ENCODE results near the gene LRRN1. TPM values are rescaled to one million over a fixed set of nuclear protein-coding genes. Genes with fewer than 3 reads are reported as not detected.
"Not testable (repeated sequence)": the region's sequence is repeated elsewhere in the genome, so short reads cannot be mapped to it uniquely, and the experiment has no call there.

The LRRN1 gene
- total and polyA plus RNA-seq, 9 donors, result 26.6 to 133 (median 78.5) TPM

DNA sequence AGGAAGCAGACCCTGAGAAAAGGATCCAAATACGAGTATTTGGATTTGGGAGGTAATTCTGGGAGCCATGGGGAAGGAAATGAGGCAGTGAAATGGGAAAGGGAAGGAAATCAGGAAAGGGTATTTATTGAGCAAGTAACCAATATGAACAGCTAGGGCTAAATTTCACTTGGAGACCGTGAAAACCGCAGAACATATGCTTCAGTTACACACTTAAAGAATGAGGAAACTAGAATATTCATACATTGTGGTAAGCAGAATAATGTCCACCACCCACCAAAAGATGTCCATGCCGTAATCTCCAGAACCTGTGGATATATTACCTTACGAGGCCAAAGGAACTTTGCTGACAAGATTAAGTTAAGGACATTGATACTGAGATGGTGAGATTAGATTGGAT, 63.3 kb downstream of the LRRN1 start:
- no peaks in the 10 kb centered on the region for H3K4me1 ChIP-seq (ENCODE audit: control insufficient read depth, insufficient read depth, low read length)
- WGBS (ENCODE audit: insufficient coverage), result 83% methylated on average over 1 of the region's 5 CpGs
- H3K4me3 ChIP-seq (ENCODE audit: low read length), result no peak overlapping the region
- H3K36me3 ChIP-seq (ENCODE audit: control insufficient read depth, insufficient read depth, low read length), result no peaks in the 10 kb centered on the region
- H3K27ac ChIP-seq (ENCODE audit: low read length), result no peak overlapping the region
- no peaks in the 10 kb centered on the region for H3K27me3 ChIP-seq (ENCODE audit: control insufficient read depth, insufficient read depth, low read length)
- no peak for DNase-seq
- no peaks in the 10 kb centered on the region for H3K9me3 ChIP-seq (replicated peaks; ENCODE audit: control insufficient read depth, low read depth, low read length)

DNA sequence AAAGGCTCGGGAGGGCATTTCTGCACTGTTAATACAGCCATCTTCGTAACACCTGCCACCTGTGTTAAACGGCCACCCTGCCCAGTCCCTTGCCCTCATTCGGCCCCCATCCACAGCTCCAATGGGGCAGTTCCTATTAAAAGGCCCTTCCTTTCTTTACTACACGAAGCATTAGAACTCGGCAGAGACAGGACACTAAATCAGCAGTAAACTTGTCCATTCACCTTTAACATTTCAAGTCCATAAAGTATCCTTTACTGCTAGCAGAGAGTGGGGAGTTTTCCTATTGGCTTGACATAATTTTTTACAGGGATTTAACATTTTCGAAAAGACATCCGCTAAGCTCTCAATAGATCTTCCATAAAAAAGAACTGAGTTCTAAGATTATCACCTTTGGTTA, 76.3 kb downstream of the LRRN1 start:
- H3K4me1 ChIP-seq (ENCODE audit: control insufficient read depth, insufficient read depth, low read length), result no peaks in the 10 kb centered on the region
- H3K27me3 ChIP-seq (ENCODE audit: control insufficient read depth, insufficient read depth, low read length), result no peaks in the 10 kb centered on the region
- H3K27ac ChIP-seq (ENCODE audit: low read length), result no peak overlapping the region
- no peaks in the 10 kb centered on the region for H3K9me3 ChIP-seq (replicated peaks; ENCODE audit: control insufficient read depth, low read depth, low read length)
- no peak overlapping the region for H3K4me3 ChIP-seq (ENCODE audit: low read length)
- WGBS (ENCODE audit: insufficient coverage), result 81% methylated on average over 3 of the region's 8 CpGs
- DNase-seq, result no peak
- H3K36me3 ChIP-seq (ENCODE audit: control insufficient read depth, insufficient read depth, low read length), result no peaks in the 10 kb centered on the region

GRCh38 chr3:3881050-3881449, 81.8 kb downstream of the LRRN1 start:
- 66% methylated on average over 2 of the region's 7 CpGs for WGBS (ENCODE audit: insufficient coverage)
- Histone ChIP-seq H3K27ac (ENCODE audit: low read length) (no peak overlapping the region), H3K9me3 (replicated peaks; ENCODE audit: control insufficient read depth, low read depth, low read length) (no peaks in the 10 kb centered on the region), H3K36me3 (ENCODE audit: control insufficient read depth, insufficient read depth, low read length) (no peaks in the 10 kb centered on the region), H3K4me1 (ENCODE audit: control insufficient read depth, insufficient read depth, low read length) (no peaks in the 10 kb centered on the region), H3K4me3 (ENCODE audit: low read length) (no peak overlapping the region), H3K27me3 (ENCODE audit: control insufficient read depth, insufficient read depth, low read length) (no peaks in the 10 kb centered on the region)
- DNase-seq, result no peak

DNA sequence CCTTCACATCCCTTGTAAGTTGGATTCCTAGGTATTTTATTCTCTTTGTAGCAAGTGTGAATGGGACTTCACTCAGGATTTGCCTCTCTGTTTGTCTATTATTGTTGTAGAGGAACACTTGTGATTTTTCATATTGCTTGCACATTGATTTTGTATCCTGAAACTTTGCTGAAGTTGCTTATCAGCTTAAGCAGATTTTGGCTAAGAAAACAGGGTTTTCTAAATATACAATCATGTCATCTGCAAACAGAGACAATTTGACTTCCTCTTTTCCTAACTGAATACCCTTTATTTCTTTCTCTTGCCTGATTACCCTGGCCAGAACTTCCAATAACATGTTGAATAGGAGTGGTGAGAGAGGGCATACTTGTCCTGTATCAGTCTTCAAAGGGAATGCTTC, 88.1 kb downstream of the LRRN1 start:
- not testable (repeated sequence) for DNase-seq; H3K4me1 ChIP-seq (ENCODE audit: control insufficient read depth, insufficient read depth, low read length); H3K27me3 ChIP-seq (ENCODE audit: control insufficient read depth, insufficient read depth, low read length); H3K4me3 ChIP-seq (ENCODE audit: low read length); H3K9me3 ChIP-seq (replicated peaks; ENCODE audit: control insufficient read depth, low read depth, low read length); H3K36me3 ChIP-seq (ENCODE audit: control insufficient read depth, insufficient read depth, low read length); H3K27ac ChIP-seq (ENCODE audit: low read length)

- WGBS (ENCODE audit: insufficient coverage), result 28% methylated on average over 2 of the region's 4 CpGs
- no peak overlapping the region for H3K4me3 ChIP-seq (ENCODE audit: low read length)
- peaks cover 4% of the 10 kb centered on the region for H3K9me3 ChIP-seq (replicated peaks; ENCODE audit: control insufficient read depth, low read depth, low read length)
- H3K36me3 ChIP-seq (ENCODE audit: control insufficient read depth, insufficient read depth, low read length), result no peaks in the 10 kb centered on the region
- no peak for DNase-seq
- H3K27ac ChIP-seq (ENCODE audit: low read length), result no peak overlapping the region
- no peaks in the 10 kb centered on the region for H3K27me3 ChIP-seq (ENCODE audit: control insufficient read depth, insufficient read depth, low read length)
- no peaks in the 10 kb centered on the region for H3K4me1 ChIP-seq (ENCODE audit: control insufficient read depth, insufficient read depth, low read length)
These were observed 94.4 kb downstream of the LRRN1 start for GRCh38 chr3:3893590-3893989.
